K562 (cell line): ENCODE measurements around the gene HES4. TPM values are rescaled to one million over a fixed set of nuclear protein-coding genes. Genes with fewer than 3 reads are reported as not detected.

Source experiments
- ADNP ChIP-seq: fragments of 200-800 bp; sonication (Bioruptor generic); IDR thresholded peaks from 2 replicates; pipeline ENCODE4 v1.6.1; 2016; ENCODE audit warnings: missing genetic modification characterization, missing compliant biosample characterization
- ATF1 ChIP-seq, 2 experiments: fragments of 450-650 bp in 1 of 2; IDR thresholded peaks; 2 replicates each; pipeline ENCODE4 v1.6.1; 2016; ENCODE audit warnings: missing compliant biosample characterization in 1 of 2, missing genetic modification characterization in 1 of 2
- KAT2B ChIP-seq: IDR thresholded peaks from one replicate; pipeline ENCODE4 v1.6.1; 2012; ENCODE audit warnings: low read depth, mild to moderate bottlenecking, control low read depth, inconsistent platforms, low read length, moderate library complexity
- LCOR ChIP-seq: sonication (generic); formaldehyde crosslinking; IDR thresholded peaks from 2 replicates; pipeline ENCODE4 v1.8.0; 2022; ENCODE audit warnings: mild to moderate bottlenecking, missing genetic modification reagents
- MYC ChIP-seq, 2 experiments: fragments of 250-450 bp in 1 of 2; sonication (Bioruptor Pico) in 1 of 2; IDR thresholded peaks; 2 replicates each; pipeline versions ENCODE4 v1.5.1 to v1.6.1; 2012 to 2021; ENCODE audit warnings: low read depth in 2 of 2, borderline replicate concordance in 1 of 2, improper control_type of control experiment in 1 of 2, low read length in 1 of 2, mild to moderate bottlenecking in 1 of 2, moderate library complexity in 1 of 2
- PRDM10 ChIP-seq: fragments of 450-650 bp; IDR thresholded peaks from 2 replicates; pipeline ENCODE4 v1.6.1; 2018; ENCODE audit not compliant: partially characterized antibody
- RBBP5 ChIP-seq: fragments of 200-600 bp; sonication (generic); IDR thresholded peaks from 2 replicates; pipeline ENCODE4 v1.6.1; 2012; ENCODE audit warnings: borderline replicate concordance, mild to moderate bottlenecking, low read length, control low read depth, inconsistent platforms; ENCODE audit not compliant: insufficient read depth, poor library complexity, severe bottlenecking
- RBFOX2 ChIP-seq: fragments of 200-400 bp; formaldehyde crosslinking; IDR thresholded peaks from 2 replicates; pipeline ENCODE4 v1.6.1; 2017; ENCODE audit warnings: low read depth, mild to moderate bottlenecking, low read length, moderate library complexity
- SAFB ChIP-seq: fragments of 200-400 bp; formaldehyde crosslinking; IDR thresholded peaks from 2 replicates; pipeline ENCODE4 v1.6.1; 2017; ENCODE audit warnings: low read depth, low read length, borderline replicate concordance
- TRIM28 ChIP-seq: fragments of 450-650 bp; IDR thresholded peaks from 2 replicates; pipeline ENCODE4 v1.6.1; 2017
- ZKSCAN8 ChIP-seq: fragments of 200-800 bp; sonication (Bioruptor generic); IDR thresholded peaks from 2 replicates; pipeline ENCODE4 v1.6.1; 2016; ENCODE audit warnings: missing genetic modification characterization, missing compliant biosample characterization
- ZNF239 ChIP-seq: fragments of 250-450 bp; sonication (Bioruptor Pico); IDR thresholded peaks from 2 replicates; pipeline ENCODE4 v1.4.0; 2020; ENCODE audit warnings: mild to moderate bottlenecking
- polyA plus RNA-seq, 8 experiments: library from polyadenylated mRNA; depleted of rRNA in 4 of 8; stranded (reverse) in 5 of 8; unstranded in 3 of 8; fragments of >200 nt; fragmentation: Nextera tagmentation in 2 of 8; fragmentation: Illumina TruSeq in 1 of 8; extraction: Ambion mirVana in 2 of 8; extraction: Trizol in 1 of 8; gene quantifications; 2 replicates each; pipeline versions ENCODE4 v1.2.1 to v1.2.3, GENCODE V29; 2011 to 2014; ENCODE audit warnings: inconsistent platforms in 1 of 8, missing spikeins in 1 of 8
- total RNA-seq, 7 experiments: library from RNA; depleted of rRNA in 6 of 7; stranded (reverse); fragments of >200 nt in 6 of 7; fragmentation: Illumina TruSeq in 2 of 7; extraction: Trizol in 2 of 7; gene quantifications; 2 replicates each; pipeline versions ENCODE4 v1.2.1 to v1.2.3, GENCODE V29; 2011 to 2021; ENCODE audit warnings: low replicate concordance in 1 of 7
- TF ChIP-seq, protein P1 (sequence below): fragments of 450-650 bp; formaldehyde crosslinking; IDR thresholded peaks from 2 replicates; pipeline ENCODE4 v1.4.0; 2022; ENCODE audit warnings: missing genetic modification characterization
- TF ChIP-seq, protein P2 (sequence below), 3 experiments: fragments of 200-800 bp in 1 of 3; sonication (Bioruptor generic) in 1 of 3; sonication (generic) in 1 of 3; formaldehyde crosslinking in 1 of 3; IDR thresholded peaks; 2 replicates each; pipeline versions ENCODE4 v1.6.1 to v1.8.0; 2016 to 2022; ENCODE audit warnings: mild to moderate bottlenecking in 2 of 3, missing compliant biosample characterization in 2 of 3, missing genetic modification characterization in 2 of 3, missing genetic modification reagents in 1 of 3

Gene HES4
- total and polyA plus RNA-seq, 9 of the 15 experiments (the other 6 are each of a cell fraction or from before 2014, with no cell fraction given), result 0.21 to 43.7 (median 5.3) TPM; not detected in 2

DNA sequence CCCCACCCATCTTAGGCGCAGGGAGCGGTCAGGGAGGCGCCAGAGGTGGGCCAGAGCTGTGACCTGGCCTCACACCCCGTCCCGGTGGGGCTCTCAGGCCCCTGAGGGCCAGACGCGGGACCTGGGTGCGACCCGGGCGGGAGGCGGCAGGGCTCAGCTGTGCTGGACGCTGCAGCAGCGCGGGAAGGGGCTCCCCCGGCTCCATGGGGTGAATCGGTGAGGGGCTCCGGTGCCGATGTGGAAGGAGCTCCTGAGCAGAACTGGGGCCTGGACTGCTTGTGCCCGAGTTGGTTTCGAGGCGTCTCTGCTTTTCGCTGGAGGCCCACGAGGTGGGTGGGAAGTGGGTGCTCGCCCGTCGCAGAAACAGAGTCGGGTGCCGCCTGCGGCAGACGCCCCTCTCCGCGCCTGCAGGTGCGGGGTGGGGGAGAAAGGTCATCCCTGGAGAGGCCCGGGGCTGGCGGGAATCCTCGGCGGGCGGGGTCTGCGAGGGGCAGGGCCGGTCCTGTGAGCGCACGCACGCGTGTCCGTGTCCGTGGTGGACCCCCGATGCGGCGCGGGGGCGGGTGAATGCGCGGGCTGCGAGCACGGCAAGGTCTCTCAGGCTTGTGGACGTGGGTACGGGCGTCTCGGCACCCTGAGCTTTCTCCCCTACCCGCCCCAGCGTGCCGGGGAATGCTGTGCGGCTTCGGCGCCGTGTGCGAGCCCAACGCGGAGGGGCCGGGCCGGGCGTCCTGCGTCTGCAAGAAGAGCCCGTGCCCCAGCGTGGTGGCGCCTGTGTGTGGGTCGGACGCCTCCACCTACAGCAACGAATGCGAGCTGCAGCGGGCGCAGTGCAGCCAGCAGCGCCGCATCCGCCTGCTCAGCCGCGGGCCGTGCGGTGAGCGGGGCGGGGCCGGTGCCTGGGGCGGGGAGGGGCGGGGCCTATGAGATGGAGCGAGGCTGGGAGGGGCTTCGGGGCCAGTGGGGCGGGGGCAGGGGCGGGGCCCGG is 40.4 kb upstream of the HES4 start (continued):
- peak; percentile 61 for TF ChIP-seq MYC (IDR thresholded peaks at IDR 0.05; ENCODE audit: low read depth, low read length)
- no peak for TF ChIP-seq MYC (CRISPR knock-in tag; IDR thresholded peaks at IDR 0.05; ENCODE audit: borderline replicate concordance, low read depth)
- TF ChIP-seq ATF1 (CRISPR knock-in tag; IDR thresholded peaks at IDR 0.05), result no peak
- TF ChIP-seq ATF1 (tag; IDR thresholded peaks at IDR 0.05), result peak; percentile 30
- no peak for TF ChIP-seq KAT2B
- no peak for TF ChIP-seq ZNF239 (CRISPR knock-in tag)
- peak; percentile 24 for TF ChIP-seq PRDM10
- TF ChIP-seq RBFOX2, result no peak; the same call in 1 of the 2 replicates
- no peak for TF ChIP-seq ADNP
- no peak for TF ChIP-seq ZKSCAN8 (CRISPR knock-in tag)
- TF ChIP-seq, protein P1, sequence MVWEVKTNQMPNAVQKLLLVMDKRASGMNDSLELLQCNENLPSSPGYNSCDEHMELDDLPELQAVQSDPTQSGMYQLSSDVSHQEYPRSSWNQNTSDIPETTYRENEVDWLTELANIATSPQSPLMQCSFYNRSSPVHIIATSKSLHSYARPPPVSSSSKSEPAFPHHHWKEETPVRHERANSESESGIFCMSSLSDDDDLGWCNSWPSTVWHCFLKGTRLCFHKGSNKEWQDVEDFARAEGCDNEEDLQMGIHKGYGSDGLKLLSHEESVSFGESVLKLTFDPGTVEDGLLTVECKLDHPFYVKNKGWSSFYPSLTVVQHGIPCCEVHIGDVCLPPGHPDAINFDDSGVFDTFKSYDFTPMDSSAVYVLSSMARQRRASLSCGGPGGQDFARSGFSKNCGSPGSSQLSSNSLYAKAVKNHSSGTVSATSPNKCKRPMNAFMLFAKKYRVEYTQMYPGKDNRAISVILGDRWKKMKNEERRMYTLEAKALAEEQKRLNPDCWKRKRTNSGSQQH (CRISPR knock-in tag), result no peak
- no peak for TF ChIP-seq LCOR (CRISPR knock-in tag)
- TF ChIP-seq, protein P2, sequence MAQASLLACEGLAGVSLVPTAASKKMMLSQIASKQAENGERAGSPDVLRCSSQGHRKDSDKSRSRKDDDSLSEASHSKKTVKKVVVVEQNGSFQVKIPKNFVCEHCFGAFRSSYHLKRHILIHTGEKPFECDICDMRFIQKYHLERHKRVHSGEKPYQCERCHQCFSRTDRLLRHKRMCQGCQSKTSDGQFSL (CRISPR knock-in tag; IDR thresholded peaks at IDR 0.05), result no peak; the same call in 1 of the 2 replicates
- TF ChIP-seq, protein P2 (tag; IDR thresholded peaks at IDR 0.05), result no peak
- no peak for TF ChIP-seq TRIM28
- peak; percentile 34 for TF ChIP-seq RBBP5
- peak; percentile 97 for TF ChIP-seq SAFB
